GM18907 (cell line): ENCODE measurements around the gene GABRR1.
"Not testable (repeated sequence)": the region's sequence is repeated elsewhere in the genome, so short reads cannot be mapped to it uniquely, and the experiment has no call there.

Experiments used
- ATAC-seq: cut with Tn5 transposase; IDR thresholded peaks from one replicate; pipeline ENCODE4 v1.9.1; 2021; ENCODE audit warnings: mild to moderate bottlenecking, moderate library complexity; ENCODE audit not compliant: unreplicated experiment

Gene GABRR1

DNA sequence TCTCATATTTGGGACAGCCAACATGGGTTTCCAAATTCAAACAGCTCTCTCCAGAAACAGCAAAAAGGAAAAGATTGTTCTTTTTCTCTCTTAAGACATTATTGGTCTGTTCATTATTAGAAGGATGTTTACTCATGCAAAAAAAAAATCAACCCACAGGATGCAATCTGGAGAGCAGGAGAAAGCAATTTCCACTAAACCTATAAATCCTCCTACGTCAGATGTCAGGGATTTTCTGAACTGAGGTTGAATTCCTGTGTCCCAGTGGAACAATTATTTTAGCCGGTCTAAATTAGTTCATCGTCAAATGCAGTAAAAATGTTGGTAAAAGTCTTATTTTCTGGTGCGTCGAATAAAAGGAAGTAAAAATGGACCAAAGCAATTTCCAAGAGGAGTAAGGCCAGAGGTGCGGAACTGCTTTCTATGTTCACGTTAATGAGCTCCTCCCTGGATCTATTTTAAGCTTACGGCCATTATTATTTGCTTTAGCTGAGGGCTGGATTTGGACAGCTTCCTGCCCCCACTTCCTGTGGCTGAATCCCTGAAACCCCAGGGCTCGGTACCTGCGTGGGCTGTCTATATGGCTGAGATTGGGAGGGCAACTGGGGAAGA lies at the start of gene GABRR1:
TSS of gene GABRR1 (minus strand) at position 60 of the 612 bp plus-strand sequence. CDS start at position 24, 36 bp downstream.
- no peak for ATAC-seq

DNA sequence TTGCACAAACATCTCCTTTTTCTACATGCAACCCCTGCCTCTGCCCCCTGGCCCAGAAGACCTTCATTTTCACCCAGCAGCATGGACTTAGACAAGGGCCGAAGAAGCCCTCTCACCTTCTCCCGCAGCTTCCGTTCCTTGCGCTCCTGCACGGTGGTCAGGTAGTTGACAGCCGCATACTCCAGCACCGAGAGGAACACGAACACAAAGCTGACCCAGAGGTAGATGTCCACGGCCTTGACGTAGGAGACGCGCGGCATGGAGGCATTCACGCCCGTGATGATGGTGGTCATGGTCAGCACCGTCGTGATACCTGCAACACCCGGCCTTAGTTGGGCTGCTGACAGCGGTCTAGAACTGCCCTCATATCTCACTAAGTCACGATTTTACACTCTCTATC lies 47.1 kb upstream of the GABRR1 start:
- ATAC-seq, result no peak

DNA sequence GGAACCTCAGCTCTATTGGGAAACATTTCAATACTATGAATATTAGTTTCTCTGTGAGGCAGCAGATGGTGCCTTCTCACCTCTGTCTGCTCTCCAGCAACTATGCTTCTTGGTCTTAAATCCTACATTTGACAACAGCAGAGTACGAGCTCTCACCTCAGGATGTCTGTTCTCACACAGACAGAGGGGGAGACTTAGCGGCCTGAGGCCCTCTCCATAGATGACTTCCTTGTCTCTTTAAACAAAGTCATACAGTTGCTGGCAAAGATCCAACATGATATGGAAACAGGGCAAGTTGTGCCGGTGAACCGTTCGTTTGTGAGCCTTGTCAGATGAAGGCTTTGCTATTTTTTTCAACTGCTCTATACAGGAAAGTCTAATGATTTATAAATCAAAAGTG lies 43.7 kb upstream of the GABRR1 start:
- ATAC-seq, result no peak

DNA sequence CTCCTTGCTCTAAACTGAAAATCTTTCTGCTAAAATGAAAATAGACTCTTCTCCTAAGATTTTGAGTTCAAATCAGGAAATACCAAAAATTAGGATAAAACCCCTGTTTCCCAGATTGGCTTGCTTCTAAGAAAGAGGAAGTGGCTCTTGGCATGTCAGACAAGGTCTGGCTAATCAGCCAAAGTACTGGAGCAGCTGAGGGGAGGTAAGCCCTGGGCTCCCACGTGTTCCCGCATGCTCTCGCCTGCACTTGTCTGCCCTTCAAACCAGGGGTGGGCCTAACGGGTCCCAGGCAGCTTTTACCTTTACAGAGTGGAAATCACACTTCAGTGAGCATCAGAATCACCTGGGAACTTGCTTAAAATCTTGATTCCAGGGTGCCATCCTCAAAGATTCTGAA lies 43.2 kb upstream of the GABRR1 start:
- ATAC-seq, result no peak

- ATAC-seq, result no peak
Measured at GRCh38 chr6:89258912-89259311, 41.8 kb upstream of the GABRR1 start.

DNA sequence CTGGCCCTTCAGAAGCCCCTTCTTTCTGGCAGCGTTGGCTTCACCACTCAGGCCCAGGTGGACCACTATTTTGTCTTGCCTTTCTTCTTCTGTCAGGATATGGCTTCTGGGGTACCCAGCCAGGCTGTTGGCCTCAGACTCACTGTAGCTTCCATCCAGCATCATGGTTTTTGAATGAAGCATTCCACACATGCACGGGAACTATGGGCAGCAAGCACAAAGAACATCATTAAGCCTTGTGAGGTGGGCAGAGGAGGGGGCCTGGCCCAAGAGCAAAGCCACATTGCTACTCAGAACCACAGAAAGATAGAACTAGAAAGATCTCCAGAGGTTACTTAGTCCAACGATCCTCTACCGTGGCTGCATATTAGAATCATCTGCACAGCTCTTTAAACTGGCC lies 40.6 kb upstream of the GABRR1 start:
- ATAC-seq, result no peak

DNA sequence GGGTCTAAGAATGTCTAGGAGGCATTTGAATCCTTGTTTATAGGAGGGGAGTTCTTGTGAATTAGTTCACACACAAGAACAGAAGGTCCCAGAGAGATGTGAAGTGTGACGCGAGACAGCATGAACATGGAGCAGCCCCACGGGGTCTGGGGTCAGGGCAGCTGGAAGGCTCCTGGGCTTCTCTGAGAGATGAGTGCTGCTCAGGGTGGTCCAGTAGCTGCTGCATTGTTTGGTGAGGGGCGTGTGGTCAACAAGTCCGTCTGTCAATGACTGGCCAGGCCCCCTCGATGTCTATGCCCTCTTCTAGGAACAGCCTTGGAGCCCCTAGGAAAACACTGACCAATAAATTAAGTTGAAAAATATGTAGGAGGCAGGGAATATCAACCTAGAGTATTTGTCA lies 40.2 kb upstream of the GABRR1 start:
- ATAC-seq, result no peak

- no peak for ATAC-seq
Measured at GRCh38 chr6:89255417-89255816, 38.3 kb upstream of the GABRR1 start.

DNA sequence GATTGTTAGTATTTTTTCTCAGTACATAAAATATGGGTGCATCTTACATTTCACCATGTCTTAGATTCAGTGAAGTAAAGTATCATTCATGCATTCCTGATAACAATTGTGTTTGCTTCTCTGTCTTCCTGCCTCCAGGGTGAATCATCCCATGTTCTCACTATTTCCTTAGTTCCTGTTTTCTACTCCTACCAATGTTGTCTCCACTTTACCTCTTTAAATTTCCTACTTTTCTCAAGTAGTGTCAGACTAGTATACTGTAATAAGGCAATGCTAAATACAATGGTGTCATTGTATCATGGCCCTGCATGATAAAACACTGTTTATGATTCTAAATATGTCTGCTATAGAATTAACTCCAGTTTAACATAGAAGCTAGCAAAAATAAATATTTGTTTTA lies 37.4 kb upstream of the GABRR1 start:
- ATAC-seq, result no peak

GRCh38 chr6:89252907-89253306 lies 35.7 kb upstream of the GABRR1 start:
- no peak for ATAC-seq

DNA sequence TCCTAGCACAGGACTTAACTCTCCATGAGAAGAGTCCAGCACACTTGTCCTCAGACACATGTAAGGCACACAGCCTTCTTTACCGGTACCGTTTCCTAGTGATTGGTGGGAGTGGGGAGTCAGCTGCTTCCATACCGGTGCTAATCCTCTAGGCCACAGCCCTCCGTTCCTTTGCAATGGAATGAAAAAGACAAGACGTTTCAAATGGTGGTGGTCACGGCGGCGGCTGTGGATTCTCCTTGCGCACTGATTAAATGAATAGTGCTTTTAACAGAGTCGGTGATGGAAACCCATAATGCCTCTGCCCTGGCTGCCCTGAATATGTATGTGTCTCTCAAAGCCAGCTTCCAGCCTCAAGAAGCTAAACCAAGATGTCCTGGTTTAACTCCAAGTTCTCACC lies 34.8 kb upstream of the GABRR1 start:
- no peak for ATAC-seq

DNA sequence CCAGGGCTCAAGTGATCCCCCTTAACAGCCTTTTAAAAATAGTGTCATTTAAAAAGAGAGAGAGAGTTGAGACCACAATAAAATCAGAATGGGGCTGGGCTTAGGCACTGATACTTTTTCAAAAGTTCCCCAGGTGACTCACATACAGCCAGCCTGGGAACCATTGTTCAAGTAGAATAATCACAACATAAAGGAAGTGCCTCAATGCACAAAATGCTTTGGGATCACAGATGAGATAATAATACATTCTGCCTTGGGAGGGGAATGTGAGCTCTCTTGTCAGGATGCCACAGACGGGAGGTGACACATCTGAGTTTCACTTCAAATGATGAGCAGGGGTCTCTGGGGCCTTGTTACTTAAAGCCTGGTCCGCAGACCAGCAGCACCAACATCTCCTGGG lies 34.0 kb upstream of the GABRR1 start:
- no peak for ATAC-seq

DNA sequence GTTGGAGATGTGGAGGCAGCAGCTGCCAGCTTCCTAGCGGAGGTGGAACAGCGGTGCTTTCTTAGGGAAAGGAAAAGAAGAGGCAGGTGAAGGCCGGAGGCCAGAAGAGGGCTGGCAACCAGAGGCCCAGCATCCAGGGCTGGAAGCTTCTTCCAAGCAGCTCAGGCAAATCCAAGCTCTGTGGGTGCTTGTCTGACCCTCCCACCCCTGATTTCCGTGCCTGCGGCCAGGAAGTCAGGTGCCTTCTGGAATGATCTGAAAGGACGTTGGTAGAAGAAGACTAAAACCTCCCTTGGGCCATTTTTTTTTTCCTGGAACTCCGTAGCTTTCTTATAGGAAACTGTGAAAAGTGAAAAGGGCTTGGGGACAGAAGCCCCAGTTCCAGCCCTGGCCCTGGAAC lies 33.1 kb upstream of the GABRR1 start:
- ATAC-seq, result no peak

- no peak for ATAC-seq
Measured at GRCh38 chr6:89244241-89244985, 27.3 kb upstream of the GABRR1 start.

GRCh38 chr6:89243331-89243629 lies 26.1 kb upstream of the GABRR1 start:
- no peak for ATAC-seq

- no peak for ATAC-seq
Measured at GRCh38 chr6:89242574-89243330, 25.6 kb upstream of the GABRR1 start.

DNA sequence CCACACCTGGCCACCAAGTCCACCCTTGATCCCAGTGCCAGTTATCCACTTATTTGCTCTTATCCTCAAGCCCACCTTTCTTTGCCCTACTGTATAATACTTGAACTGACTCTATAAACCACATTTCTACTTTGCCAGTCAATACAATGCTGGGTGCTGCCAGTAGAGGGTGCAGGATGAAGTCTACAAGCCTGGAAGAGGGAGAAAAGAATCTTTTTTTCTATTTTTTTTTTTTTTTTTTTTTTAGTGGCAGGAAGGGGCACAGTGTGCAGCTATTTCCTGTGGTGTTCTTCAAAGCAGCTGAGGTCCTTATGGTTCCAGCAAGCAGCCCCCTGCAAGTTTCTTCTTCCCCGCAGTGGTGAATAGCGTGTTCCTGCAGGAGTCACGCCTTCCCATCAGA lies 22.2 kb upstream of the GABRR1 start:
- peak; percentile 40 for ATAC-seq

DNA sequence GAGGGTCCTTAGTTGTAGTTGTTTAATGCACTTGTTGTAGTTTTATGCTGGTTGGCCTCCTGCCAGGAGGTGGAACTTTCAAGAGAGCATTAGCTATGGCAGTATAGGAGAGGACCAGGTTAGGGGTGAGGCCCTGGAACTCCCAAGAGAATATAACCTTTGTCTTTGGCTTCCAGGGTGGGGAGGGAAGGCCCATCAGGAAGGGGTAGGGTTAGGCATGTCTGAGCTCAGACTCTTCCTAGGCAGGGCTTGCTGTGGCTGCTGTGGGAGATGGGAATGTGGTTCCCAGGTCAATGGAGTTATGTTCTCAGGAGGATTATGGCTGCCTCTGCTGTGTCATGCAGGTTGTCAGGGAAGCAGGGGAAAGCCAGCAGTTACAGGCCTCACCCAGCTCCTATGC lies 20.0 kb upstream of the GABRR1 start:
- no peak for ATAC-seq

- not testable (repeated sequence) for ATAC-seq
Measured at GRCh38 chr6:89233605-89234004, 16.4 kb upstream of the GABRR1 start.

DNA sequence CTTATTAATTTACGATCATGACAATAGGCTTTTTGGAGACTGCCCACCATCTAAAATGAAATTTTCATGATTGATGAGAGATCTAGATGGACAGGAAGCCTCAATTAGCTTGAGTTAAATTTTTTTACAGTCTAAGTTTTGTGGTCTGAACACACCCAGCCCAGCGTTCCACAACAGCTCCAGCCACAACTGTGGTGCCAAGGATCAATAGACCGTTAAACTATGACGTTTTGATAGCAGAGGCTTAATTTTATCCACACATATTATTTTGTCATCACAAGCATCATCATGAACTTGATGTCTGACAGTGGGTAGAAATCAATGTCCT lies 5.5 kb upstream of the GABRR1 start:
- ATAC-seq, result no peak

DNA sequence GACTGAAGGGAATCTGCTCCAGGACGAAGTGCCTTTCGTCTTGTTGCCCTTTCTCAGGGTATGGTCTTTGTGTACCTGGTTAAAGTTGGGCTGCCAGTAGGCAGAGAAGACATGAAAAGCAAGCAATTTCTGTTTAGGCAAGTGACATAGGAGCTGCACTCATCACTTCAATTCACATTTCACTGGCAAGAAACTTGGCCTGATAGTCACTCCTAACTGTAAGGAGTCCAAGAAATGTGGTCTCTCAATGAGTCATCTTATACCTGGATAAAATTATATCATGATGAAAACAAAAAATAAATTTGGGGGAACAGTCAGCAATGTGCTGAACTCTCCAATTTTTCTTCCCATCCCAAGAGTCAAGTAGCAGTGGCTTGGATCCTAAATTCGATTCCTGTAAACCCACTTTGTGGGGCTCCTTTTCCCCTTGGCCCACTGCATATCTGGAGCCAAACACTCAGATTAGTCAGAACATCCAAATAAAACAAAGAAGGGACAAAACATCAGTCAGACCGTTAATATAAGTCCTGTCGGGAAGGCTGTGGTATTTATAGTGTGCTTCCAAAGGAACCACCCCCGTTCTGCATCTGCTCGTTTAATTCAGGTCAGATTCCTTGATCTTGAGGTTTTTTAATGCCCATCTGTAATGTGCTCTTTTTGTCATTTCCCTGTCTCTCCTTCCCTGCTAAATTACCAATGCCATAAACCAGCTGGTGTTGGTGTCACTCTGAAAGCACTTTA lies 5.0 kb upstream of the GABRR1 start:
- no peak for ATAC-seq

DNA sequence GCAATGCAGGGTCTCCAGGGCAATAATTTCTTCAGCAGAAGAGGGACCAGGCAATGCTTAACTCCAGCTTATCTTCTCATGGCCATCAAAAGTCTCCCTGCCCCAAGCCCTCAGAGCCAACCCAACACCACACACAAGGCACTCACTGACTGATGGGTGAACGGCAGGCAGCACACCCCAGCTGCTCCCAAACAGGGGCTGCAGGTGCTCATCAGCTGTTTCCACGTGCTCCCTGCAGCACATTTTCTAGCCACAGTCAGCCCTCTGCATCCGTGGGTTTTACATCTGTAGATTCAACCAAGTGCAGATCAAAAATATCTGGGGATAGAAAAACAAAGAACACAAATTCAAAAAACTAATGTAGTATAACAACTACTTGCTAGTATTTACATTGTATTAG lies 4.0 kb upstream of the GABRR1 start:
- no peak for ATAC-seq
